Sigmoid colon (tissue), 7 donors: Measurements from ENCODE around the gene PSME3IP1. TPM values are rescaled to one million over a fixed set of nuclear protein-coding genes. Genes with fewer than 3 reads are reported as not detected.
A peak's percentile ranks its signal among the peaks of the same experiment; 100 is the strongest.

Experiments used
- DNase-seq: peaks from one replicate; pipeline ENCODE4 v3.0.0-alpha.2; 2019
- H3K27ac ChIP-seq, 4 donors: fragments of 200-600 bp; sonication (generic); one replicate each; pipeline ENCODE4 v1.5.1; 2016 to 2019; ENCODE audit warnings: mild to moderate bottlenecking in 1 of 4
- H3K27me3 ChIP-seq, 3 donors: fragments of 200-600 bp; sonication (generic); one replicate each; pipeline ENCODE4 v1.5.1; 2019; ENCODE audit warnings: mild to moderate bottlenecking in 1 of 3
- H3K36me3 ChIP-seq, 4 donors: fragments of 200-600 bp; sonication (generic); one replicate each; pipeline ENCODE4 v1.5.1; 2016 to 2019
- H3K4me1 ChIP-seq, 4 donors: fragments of 200-600 bp; sonication (generic); one replicate each; pipeline ENCODE4 v1.5.1; 2017 to 2019
- H3K4me3 ChIP-seq, 4 donors: fragments of 200-600 bp; sonication (generic); one replicate each; pipeline ENCODE4 v1.5.1; 2017 to 2019; ENCODE audit warnings: mild to moderate bottlenecking in 2 of 4, moderate library complexity in 1 of 4
- H3K9me3 ChIP-seq, 4 donors: fragments of 200-600 bp in 3 of 4; sonication (generic) in 3 of 4; one replicate each; pipeline versions ENCODE4 v1.5.1 to v1.6.1; 2013 to 2019
- CTCF ChIP-seq, 4 experiments: fragments of 450-650 bp in 3 of 4; fragments of 200-600 bp in 1 of 4; IDR thresholded peaks; one replicate each; pipeline ENCODE4 v1.5.1; 2016 to 2019; ENCODE audit warnings: antibody characterized with exemption in 4 of 4, mild to moderate bottlenecking in 3 of 4, moderate library complexity in 2 of 4
- EP300 ChIP-seq, 4 donors: sonication (generic); formaldehyde crosslinking; IDR thresholded peaks; one replicate each; pipeline ENCODE4 v1.6.1; 2017; ENCODE audit warnings: antibody characterized with exemption in 4 of 4
- POLR2A ChIP-seq, 2 donors: fragments of 450-650 bp; IDR thresholded peaks; one replicate each; pipeline ENCODE4 v1.6.1; 2016; ENCODE audit warnings: antibody characterized with exemption in 2 of 2, mild to moderate bottlenecking in 2 of 2, moderate library complexity in 2 of 2
- POLR2AphosphoS5 ChIP-seq, 4 donors: sonication (generic); formaldehyde crosslinking; IDR thresholded peaks; one replicate each; pipeline ENCODE4 v1.6.1; 2017; ENCODE audit warnings: antibody characterized with exemption in 4 of 4
- WGBS, 2 donors: extraction: QIAGEN DNeasy Blood & Tissue Kit; methylation state at CpG; one replicate each; pipeline ENCODE4 v1.1.7; 2013; 5-methylcytosine and 5-hydroxymethylcytosine counted together
- intact Hi-C: fragments of 100-400 bp; cut with DNase I; formaldehyde crosslinking; loops from one replicate; pipeline ENCODE4 v1.15.1; 2023
- polyA plus RNA-seq, 3 donors: library from polyadenylated mRNA; stranded (reverse); fragments of 200-250 nt; gene quantifications; one replicate each; pipeline ENCODE4 v1.2.3, GENCODE V29; 2013
- total RNA-seq, 4 donors: library from RNA; depleted of rRNA; stranded (reverse); fragments of >200 nt; gene quantifications; one replicate each; pipeline ENCODE4 v1.1.0, GENCODE V29; 2016
- donor health status: healthy with polysubstance abuse.
- donor health status: Bipolar disorder and iron deficiency.
- donor health status: healthy.

The PSME3IP1 gene
- total and polyA plus RNA-seq, 7 donors = 60.1 to 81.3 (median 73.9) TPM

DNA sequence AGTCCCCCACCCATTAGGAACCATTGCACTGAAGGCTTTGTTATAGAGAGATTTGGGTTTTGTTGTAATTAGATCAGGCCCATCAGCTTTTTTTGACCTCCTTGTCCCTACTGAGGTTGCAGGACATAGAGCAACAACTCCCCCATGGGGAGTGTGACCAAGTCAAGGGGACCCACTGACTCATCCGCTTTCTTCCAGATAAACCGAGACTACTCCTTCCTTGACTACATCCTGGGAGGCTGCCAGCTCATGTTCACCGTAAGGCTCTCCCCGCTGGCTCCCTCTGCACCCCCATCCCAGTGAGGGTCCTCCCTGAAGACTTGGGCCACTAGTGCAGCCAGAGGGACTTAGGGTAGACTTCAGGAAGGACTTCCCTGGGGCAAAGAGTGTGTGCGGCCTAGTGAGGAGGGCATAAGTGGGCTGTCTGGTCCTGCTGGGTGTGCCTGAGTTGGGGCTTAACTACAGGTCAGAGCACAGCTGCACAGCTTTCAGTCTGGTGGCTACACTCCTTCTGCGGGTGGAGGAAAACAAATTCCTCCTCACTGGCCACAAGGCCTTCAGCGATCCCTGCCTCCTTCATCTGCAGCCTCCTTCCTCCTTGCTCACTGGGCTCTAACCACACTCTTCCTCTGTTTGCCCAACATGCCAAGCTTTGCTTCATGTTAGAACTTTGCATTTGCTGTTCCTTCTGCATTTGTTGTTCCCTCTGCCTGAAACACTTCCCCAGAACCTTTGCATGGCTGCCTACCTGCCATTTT lies 62.4 kb downstream of the PSME3IP1 start:
- H3K4me1 ChIP-seq = no peaks in the 10 kb centered on the region
- intact Hi-C loops = no loop called here
- no peak overlapping the region for H3K4me3 ChIP-seq
- no peak overlapping the region for H3K27ac ChIP-seq
- WGBS, 2 donors = 88 to 93% methylated on average over 7 of the region's 7 CpGs
- H3K27me3 ChIP-seq = no peaks in the 10 kb centered on the region
- peaks cover 0 to 46% (median 7%) of the 10 kb centered on the region in 4 donors for H3K36me3 ChIP-seq
- H3K9me3 ChIP-seq = no peaks in the 10 kb centered on the region
- TF ChIP-seq CTCF (IDR thresholded peaks at IDR 0.05) (no peak), EP300 (IDR thresholded peaks at IDR 0.05) (no peak), POLR2A (IDR thresholded peaks at IDR 0.05) (no peak), POLR2AphosphoS5 (IDR thresholded peaks at IDR 0.05) (no peak)
- DNase-seq = no peak

GRCh38 chr16:57118461-57119084 lies 67.3 kb downstream of the PSME3IP1 start:
- Histone ChIP-seq H3K27me3 (no peaks in the 10 kb centered on the region), H3K4me3 (no peak overlapping the region), H3K27ac (no peak overlapping the region), H3K36me3 (peaks cover 0 to 46% (median 6%) of the 10 kb centered on the region in 4 donors), H3K9me3 (no peaks in the 10 kb centered on the region), H3K4me1 (peaks cover 0 to 15% (median 12%) of the 10 kb centered on the region in 4 donors)
- no peak for TF ChIP-seq CTCF (IDR thresholded peaks at IDR 0.05)
- no peak for TF ChIP-seq POLR2AphosphoS5 (IDR thresholded peaks at IDR 0.05)
- no peak for TF ChIP-seq EP300 (IDR thresholded peaks at IDR 0.05)
- no peak for TF ChIP-seq POLR2A (IDR thresholded peaks at IDR 0.05)
- DNase-seq = no peak
- WGBS, 2 donors = 94 to 98% methylated on average over 2 of the region's 2 CpGs
- intact Hi-C loops = no loop called here

- peak; percentile 78 for DNase-seq
- H3K27ac ChIP-seq = peak overlapping the region in 3 of 4 donors; percentile 27 to 78 (median 66)
- H3K4me3 ChIP-seq = peak overlapping the region in 2 of 4 donors; percentile 7 to 25
- no peaks in the 10 kb centered on the region for H3K9me3 ChIP-seq
- WGBS, 2 donors = 78 to 80% methylated on average over 25 of the region's 25 CpGs
- peaks cover 0 to 22% (median 0%) of the 10 kb centered on the region in 4 donors for H3K36me3 ChIP-seq
- TF ChIP-seq CTCF (IDR thresholded peaks at IDR 0.05) (no peak), POLR2AphosphoS5 (IDR thresholded peaks at IDR 0.05) (peak in 1 of 4 donors; percentile 51)
- H3K27me3 ChIP-seq = no peaks in the 10 kb centered on the region
- H3K4me1 ChIP-seq = peaks cover 0 to 15% (median 12%) of the 10 kb centered on the region in 4 donors
- intact Hi-C loops = no loop called here
These were observed 70.2 kb downstream of the PSME3IP1 start for GRCh38 chr16:57115514-57116182.

DNA sequence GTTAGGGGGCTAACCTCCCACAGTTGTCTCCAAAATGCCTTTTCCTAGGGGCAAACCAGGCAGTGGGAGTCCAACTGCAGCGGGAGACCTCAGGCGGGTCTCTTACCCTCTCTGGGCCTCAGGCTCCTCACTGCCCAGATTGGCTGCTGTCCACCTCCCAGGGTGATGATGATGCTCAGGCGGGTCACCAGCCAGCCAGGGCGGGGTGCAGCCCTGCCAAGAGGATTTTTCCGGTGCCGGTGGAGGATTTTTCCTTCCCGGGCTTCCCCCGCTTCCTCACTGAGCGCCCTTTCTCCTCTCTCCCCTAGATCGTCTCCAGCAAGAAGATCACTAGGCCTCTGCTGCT lies 70.7 kb downstream of the PSME3IP1 start:
- peak overlapping the region in 2 of 4 donors; percentile 66 to 78 for H3K27ac ChIP-seq
- H3K27me3 ChIP-seq = no peaks in the 10 kb centered on the region
- intact Hi-C loops = no loop called here
- TF ChIP-seq CTCF (IDR thresholded peaks at IDR 0.05) = no peak
- TF ChIP-seq POLR2A (IDR thresholded peaks at IDR 0.05) = no peak
- no peak for TF ChIP-seq POLR2AphosphoS5 (IDR thresholded peaks at IDR 0.05)
- TF ChIP-seq EP300 (IDR thresholded peaks at IDR 0.05) = no peak
- peaks cover 0 to 19% (median 0%) of the 10 kb centered on the region in 4 donors for H3K36me3 ChIP-seq
- no peak for DNase-seq
- WGBS, 2 donors = 74 to 79% methylated on average over 10 of the region's 10 CpGs
- peaks cover 0 to 15% (median 12%) of the 10 kb centered on the region in 4 donors for H3K4me1 ChIP-seq
- no peaks in the 10 kb centered on the region for H3K9me3 ChIP-seq
- peak overlapping the region in 1 of 4 donors; percentile 25 for H3K4me3 ChIP-seq
